Kidney tubule cell (primary cell): ENCODE results near the gene CLIC6.
"Not testable (repeated sequence)": the region's sequence is repeated elsewhere in the genome, so short reads cannot be mapped to it uniquely, and the experiment has no call there.

Source experiments
- DNase-seq: peaks from one replicate; pipeline ENCODE4 v3.0.0-alpha.2; 2018; ENCODE audit warnings: low spot score

The CLIC6 gene

DNA sequence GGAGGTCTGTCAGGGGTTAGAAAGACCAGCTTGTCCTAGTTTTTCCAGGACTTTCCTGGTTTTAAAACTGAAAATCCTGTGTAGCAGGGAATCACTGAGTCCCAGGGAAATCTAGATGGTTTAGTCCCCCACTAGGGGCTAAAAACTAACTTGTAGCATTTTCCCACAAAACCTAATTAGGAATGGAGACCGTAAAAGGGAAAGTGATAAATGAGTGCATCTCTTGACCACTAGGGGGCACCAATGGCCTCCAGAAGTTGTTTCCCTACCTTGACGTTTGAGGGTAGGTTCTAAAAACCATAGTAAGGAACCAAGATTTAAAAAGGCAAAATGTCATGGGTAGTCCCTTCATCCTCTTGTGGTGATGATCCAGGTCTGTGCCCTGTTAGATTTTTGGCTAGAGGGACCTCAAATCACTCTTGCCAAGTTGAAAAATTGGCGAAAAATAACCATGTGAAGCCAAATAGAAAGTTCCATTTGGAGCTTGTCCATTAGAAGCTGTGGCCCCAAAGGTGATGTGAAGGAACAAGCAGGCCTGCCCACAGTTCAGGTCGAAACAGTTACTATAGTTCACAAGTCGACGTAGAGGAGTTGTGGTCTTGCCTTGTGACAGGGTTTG is 24.5 kb downstream of the CLIC6 start:
- peak; percentile 74 for DNase-seq

DNA sequence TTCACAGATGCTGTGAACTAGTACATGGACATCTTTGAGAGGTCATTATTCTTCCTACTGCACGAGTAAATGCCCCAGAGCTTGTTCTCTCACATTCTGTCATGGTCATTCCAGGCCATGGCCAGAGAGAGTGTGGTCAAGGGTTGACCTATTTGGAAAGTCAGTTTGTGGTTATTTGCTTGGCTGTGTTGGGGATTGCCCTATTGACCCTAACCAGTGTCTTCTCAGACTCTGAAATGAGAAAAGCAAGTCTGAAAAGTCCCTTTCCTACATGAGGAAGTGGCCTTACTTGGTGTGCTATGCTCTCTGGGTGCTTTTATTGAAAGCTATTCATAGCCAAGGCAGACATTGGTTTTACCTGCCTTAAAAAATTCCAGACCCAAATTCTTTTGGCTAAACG is 26.6 kb downstream of the CLIC6 start:
- peak; percentile 50 for DNase-seq

DNA sequence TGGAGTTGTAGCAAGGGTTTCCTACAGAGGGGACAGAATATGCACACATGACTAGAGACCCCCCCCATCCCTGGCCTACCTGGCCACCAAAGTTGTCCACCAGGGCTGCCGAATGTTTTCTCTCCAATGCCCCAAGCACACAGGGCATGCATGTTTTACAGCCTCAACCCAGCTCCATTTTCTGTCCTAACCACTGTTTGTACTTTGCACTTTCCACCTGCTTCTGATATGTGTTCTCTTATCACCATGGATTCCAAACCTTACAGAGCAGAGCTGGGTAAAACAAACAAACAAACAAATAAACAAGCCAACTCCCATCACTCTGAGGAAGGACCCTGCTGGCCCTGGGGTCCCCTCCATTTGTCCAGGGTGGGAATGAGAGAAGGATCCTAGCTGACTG is 27.3 kb downstream of the CLIC6 start:
- DNase-seq: no peak

DNA sequence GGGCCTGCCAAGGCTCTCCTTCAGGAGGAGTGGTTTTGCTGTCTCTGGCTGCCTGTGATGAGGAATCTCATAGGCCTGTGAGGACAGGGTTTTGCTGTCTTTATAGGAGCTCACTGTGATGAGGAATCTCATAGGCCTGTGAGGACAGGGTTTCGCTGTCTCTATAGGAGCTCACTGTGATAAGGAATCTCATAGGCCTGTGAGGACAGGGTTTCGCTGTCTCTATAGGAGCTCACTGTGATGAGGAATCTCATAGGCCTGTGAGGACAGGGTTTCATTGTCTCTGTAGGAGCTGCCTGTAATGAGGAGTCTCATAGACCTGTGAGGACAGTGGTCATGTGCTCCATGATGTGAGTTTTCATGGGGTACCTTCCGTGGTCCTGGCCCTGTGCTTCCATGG is 29.0 kb downstream of the CLIC6 start:
- no peak for DNase-seq

DNA sequence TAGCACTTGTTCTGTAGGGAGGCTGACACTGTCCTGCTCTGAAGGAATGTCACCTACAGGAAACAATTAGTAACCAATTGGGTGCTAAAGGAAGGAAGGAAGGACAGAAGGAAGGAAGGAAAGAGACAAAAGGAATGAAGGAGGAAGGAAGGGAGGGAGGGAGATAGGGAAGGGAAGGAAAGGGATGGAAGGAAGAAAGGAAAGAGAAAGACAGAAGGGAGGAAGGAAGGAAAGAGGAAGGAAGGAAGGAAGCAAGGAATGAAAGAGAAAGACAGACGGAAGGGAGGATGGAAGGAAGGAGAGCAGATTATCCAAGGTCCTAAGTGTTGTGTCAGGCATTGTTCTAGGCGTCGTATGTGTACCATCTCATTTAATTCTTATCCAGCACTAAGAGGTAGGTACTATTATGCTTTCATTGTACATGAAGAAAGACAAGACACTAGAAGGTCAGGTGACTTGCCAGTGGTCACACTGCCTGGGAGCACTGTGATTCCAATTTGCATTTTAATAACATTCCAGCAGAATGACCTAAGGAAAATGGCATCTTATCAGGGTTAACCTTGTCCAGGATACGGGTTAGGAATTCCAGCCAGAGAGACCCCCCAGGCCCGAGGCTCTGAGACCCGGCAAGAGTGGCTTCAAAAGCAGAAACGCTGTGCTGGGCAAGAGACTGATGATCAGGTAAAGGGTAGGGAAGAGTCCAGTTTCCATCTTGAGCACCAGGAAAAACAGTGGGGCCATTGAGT is 29.6 kb downstream of the CLIC6 start:
- DNase-seq: peak; percentile 63

DNA sequence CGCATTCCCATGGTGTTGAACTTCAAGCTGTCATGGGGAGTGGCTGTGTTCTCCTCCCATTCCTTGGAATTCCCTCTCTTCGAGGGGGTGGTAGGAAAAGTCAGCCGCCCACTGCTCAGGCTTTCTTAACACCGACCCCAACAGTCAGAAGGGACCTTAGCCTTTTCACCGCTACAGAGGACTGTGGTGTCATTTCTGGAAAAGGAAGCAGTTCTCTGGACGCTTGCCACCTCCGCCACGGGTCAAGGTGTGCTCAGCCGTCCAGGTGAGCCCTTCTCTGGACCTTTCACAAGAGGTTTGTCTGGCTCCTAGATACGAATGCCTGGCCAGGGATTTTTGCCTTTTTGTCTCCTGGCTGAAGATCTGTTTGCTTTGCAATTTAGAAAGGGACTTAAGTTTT is 31.8 kb downstream of the CLIC6 start:
- DNase-seq: peak; percentile 17

DNA sequence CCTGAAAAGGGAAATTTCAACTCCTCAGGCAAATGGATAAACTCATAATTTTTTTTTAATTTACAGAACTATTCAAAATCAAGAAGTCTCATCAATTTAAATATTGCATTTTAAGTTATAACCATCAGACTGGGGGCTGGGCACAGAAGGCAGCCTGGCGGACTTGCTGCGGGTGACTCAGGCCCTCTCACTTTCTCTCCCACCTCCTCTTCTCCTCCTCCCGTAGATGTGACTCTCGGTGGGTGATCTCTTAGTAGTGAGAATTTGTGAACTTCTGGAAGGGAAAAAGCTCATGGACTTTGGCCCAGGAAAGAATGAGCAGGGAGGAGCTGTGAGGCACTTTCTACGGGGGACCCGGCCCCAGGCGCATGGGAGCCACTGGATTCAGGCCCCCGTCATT is 32.9 kb downstream of the CLIC6 start:
- DNase-seq: no peak

DNA sequence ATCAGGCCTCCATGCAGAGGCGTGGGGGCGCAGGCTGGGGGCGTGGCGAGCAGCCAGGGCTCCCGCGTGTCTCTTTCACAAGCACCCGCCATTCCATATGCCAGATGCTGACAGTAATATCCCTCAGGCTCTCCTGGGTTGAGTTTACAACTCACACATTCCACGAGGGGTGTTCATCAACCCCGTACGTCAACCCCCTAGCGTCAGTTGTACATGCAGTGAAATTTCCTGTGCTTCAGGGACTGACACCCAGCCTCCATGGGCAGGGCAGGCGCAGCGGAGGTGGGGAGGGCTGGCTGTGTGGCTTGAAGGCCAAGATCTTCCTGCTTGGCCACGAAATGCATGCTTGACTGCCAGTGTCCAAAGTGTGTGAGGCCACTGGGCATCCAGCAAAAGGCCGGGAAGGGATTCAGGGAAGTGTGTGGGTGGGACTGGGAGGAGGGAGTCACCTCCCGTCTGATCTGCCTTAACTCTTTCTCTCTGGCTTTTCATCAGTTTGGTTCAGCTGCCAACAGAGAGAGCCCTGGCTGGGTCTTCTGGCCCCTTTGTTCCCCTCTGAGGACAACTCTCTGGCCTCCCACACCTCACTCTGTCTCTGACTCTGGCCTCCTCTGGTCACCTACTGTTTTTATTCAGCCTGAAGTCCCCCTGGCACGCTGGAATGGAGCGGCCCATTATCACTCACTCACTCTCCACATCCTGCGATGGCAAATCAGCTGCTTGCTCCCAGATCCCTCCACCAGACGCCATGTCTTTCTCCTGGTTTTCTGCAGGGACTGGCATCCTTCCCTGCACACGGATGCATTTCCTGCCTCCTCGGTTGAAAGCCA is 33.8 kb downstream of the CLIC6 start:
- DNase-seq: peak; percentile 35

DNA sequence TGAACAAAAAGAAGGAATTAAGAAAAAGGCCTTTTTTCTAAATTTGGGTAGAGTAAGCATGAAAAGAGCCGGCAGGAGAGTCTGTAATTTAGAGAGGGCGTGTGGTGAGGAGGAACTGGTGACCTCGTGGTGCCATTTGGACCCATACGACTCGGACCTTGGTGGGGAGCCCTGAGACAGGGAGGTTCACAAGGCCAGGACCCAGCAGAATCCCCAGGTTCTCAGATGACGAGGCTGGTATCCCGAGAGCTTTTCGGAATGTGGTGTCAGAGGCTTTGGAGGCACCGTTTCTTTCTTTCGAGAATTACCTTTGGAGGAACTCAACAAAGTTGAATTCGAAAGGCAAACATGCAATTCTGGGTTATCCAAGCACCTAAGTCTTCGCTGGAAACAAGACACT is 34.8 kb downstream of the CLIC6 start:
- DNase-seq: no peak

DNA sequence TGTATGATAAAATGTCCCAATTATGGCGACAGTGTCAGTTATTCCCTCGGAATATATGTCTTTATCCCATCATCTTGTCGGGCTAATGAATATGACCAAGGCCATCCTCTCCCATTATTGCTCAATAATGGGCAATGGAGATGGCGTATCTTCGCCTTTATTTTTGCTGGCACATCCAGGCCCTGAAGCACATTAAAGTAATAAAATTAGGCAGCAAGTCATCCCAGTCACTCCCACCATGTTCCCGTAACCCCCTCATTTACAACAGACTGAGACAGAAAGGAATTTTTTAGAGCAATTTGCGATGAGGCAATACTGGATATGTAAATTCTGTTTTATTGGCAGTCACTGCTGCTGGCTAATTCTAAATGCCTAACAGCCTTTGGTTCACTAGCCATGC is 35.3 kb downstream of the CLIC6 start:
- no peak for DNase-seq

DNA sequence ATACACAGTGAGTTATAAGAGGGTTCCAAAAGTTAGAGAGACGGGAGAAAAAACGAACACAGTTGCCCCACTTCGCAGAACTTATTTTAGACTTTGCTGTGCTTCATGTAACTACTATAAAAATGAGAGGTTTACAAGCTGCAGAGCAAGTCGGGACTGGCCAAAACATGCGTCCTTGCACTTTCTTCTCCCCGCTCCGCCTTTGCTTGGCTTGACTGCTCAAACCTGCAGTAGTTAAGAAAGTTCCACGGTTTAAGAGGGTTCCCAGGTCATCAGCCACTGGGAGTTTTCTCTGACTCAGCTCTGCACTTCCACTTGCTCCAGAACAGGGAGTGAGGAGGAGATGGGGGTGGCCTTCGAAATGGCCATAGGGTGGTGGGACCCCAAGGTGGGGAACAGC is 36.2 kb downstream of the CLIC6 start:
- DNase-seq: peak; percentile 10

DNA sequence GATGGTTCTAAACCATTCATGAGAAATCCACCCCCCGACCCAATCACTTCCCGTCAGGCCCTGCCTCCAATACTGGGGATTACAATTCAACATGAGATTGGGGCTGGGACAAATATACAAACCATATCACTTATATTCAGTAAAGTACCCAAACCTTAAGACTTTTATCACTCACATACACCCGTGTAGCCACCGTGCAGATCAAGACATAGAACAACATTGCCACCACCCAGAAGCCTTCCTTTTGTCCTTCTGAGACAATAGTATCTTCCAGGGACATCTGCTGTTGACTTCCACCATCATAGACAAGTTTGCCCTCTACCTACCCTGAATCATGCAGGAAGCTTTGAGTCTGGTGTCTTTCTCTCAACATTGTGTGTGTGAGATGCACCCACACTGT is 37.5 kb downstream of the CLIC6 start:
- DNase-seq: no peak

DNA sequence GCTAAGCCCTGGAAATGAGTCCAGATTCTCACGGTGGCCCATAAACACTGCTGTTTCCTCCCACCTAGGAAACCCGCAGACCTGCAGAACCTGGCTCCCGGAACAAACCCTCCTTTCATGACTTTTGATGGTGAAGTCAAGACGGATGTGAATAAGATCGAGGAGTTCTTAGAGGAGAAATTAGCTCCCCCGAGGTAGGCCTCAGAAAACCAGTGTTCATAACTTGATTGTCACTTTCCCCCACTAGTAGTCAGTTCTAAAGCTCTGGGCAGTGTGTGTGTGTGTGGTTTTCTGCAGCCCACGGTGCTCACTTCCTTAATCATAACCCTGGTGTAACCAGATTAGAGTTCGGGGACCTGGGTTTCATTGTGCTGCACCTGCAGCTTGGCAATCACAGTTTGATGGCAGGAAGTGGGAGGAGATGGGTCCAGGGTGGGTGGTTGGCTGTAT is 39.1 kb downstream of the CLIC6 start:
- DNase-seq: no peak

DNA sequence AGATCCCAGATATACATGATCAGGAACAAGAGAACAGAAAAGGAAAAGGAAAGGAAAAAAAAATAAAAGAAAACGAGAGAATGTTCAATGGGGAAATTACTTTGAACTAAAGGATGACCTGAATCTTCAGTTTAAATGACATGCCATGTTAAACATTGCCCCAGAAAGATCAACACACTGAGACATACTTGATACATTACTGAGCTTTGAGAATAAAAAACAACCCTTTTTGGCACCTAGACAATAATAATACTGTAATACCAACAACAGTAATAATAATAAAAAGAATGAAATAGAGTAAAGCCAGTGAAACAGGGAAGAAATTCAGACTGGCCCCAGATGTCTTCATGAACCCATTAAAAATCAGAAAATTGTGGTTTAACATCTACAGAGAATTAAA is 44.8 kb downstream of the CLIC6 start:
- no peak for DNase-seq

DNA sequence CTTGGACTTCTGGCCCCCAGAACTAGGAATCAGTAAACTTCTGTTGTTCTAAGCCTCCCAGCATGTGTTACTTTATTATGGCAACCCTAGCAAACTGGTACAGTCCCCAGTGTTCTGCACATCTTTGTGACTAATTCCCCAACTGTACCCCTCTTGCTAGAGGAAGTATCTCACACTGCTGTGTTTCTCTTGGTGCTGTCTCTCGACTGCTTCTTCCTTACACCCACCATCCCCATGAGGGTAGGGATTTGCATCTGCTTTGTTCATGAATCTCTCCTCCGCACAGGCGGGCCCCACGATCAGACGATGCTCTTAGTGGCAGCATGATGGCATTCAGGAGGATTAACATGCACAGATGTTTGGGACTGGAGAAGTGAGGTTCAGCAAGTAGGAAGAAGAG is 46.7 kb downstream of the CLIC6 start:
- DNase-seq: no peak

DNA sequence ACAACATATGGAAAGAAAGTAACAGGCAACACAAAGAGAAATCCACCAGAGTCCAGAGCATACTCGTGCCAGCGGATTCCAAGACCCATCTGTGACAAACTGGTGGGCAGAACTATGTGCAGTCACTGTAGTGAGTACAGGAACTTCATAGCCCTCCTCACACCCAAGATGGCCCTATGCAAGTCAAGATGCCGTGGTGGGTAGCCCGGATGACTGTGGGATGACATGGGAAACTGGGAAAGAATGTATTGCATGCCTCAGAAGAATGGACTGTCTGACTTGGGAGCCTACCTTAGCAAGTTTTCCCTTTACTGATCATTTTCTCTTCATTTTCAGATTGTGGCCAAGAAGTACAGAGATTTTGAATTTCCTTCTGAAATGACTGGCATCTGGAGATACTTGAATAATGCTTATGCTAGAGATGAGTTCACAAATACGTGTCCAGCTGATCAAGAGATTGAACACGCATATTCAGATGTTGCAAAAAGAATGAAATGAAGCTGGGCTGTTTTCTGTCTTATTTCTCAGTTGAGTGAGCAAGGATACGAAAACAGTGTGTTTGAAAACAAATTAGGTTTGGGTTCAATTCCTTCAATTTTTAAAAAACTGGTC is 47.3 kb downstream of the CLIC6 start:
- no peak for DNase-seq

DNA sequence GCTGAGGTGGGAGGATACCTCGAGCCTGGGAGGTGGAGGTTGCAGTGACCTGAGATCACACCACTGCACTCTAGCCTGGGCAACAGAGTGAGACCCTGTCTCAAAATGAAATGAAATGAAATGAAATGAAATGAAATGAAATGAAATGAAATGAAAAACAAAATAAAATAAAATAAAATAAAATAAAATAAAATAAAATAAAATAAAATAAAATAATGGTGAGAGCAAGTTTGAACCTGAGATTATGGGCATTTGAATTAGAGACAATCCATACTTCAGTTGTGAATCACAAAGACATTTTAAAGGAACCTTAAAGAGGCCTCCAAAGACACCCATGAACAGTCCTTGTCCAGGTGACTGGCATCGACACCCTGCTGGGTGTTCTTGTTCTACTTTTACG is 49.7 kb downstream of the CLIC6 start:
- not testable (repeated sequence) for DNase-seq

DNA sequence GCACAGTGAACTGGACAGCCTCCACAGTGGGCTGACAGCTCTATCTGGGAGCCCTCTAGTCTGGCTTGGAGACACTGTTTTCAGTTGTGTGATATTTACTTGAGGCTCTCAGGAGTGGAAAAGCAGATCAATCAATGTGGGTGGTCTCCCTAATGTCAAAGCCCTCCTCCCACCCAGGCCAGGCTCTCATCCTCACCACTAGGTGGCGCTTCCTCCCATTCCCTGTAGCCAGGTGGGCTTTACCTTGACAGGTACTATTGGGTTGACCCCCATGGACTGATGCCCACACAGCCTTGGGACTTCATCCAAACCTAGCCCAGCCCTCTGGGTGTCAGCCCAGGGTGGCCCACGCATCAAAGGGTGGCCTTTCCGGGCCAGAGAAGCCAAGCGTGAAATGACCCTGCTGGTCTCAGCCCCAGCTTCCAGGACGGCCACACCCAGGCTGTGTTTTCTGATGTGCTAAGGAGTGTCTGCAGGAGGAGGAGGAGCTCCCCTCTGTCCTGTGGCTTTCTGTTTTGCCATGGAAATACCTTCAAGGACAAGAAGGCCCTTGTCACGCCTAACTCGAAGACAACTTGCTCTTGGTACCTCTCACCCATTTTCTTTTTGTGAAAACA is 54.0 kb downstream of the CLIC6 start:
- peak; percentile 28 for DNase-seq

DNA sequence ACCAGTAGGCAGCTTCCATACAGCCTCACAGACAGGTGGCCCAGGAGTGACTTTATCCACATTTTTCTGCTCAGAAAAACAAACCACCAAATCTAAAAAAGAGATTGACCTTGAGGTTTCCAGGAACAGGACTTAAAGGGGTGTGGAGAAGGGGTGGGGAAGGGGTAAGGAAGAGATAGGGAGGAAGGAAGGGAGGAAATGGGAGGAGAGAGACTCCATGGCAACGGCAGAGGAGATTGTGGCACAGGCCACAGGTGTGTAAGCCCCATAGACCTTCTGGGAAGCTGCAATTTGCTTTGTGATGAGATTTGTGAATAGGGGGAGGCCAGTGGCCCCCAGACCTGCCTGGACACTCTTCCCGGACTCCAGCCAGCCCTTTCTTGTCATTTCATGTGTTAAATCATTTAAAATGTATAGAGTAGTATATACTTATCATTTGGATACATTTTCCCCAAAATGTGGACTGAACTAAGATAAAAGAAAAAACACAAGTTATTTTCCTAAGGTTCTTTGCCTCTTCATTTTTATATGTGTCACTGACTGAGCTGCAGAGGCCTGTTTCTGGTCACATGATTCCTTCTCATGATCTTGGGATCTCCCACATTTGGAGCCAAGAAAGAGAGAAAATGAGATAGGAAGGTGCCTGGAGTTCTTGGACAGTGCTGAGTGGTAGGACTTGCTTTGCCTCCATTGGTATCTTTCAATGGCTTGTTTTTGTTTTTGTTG is 55.5 kb downstream of the CLIC6 start:
- DNase-seq: no peak

DNA sequence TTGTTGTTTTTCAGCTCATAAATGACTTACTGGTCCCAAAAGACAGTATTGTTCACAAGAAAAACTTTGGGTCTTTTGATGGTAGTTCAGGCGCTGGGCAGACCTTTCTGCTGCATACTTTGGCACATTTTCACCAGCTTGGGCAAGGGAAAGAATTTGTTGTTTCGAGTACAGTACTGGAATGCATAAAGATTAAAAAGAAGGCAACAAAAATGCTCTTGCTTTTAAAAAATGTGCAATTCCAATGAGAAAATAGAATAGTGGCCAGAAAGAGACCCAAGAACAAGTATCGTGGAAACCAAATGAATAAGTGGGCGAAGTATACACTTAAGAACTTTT is 56.0 kb downstream of the CLIC6 start:
- DNase-seq: no peak

DNA sequence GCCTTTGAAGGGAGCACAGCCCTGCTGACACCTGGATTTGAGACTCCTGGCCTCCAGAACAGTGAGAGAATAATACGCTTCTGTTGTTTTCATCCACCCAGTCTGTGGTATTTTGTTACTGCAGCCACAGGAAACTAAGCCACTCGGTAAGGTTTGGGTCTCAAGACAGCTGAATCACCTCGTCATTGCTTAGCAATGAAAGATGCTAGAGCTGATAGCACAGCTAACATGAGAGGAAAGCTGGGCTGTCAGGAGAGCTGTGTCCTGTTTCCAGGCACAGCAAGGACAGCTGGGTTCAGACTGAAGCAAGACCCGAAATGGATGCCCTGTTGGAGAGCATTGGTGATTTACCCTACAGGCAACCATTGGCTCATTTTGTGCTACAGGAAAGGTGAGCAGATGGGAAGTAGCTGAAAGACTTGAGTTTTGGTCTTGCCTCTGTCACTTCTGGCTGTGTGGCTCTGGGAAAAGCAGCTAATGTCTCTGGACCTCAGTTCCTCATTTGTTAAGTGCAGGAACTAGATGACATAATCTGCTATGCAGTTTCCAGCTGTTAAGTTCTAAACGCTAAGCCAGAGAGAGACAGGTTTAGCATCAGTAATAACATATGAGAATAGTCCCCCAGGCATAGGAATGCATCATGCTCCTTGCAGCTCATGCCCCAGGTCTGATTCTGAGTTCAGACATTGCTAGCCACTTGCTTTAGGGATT is 58.0 kb downstream of the CLIC6 start:
- peak; percentile 6 for DNase-seq
